ENCODE data around the gene HEXD. TPM values are rescaled to one million over a fixed set of nuclear protein-coding genes. Genes with fewer than 3 reads are reported as not detected.

The HEXD gene
- total and polyA plus RNA-seq, 2 of the 8 experiments (the other 6 are each of a cell fraction or from before 2014, with no cell fraction given) = 20.6 to 21.8 TPM

DNA sequence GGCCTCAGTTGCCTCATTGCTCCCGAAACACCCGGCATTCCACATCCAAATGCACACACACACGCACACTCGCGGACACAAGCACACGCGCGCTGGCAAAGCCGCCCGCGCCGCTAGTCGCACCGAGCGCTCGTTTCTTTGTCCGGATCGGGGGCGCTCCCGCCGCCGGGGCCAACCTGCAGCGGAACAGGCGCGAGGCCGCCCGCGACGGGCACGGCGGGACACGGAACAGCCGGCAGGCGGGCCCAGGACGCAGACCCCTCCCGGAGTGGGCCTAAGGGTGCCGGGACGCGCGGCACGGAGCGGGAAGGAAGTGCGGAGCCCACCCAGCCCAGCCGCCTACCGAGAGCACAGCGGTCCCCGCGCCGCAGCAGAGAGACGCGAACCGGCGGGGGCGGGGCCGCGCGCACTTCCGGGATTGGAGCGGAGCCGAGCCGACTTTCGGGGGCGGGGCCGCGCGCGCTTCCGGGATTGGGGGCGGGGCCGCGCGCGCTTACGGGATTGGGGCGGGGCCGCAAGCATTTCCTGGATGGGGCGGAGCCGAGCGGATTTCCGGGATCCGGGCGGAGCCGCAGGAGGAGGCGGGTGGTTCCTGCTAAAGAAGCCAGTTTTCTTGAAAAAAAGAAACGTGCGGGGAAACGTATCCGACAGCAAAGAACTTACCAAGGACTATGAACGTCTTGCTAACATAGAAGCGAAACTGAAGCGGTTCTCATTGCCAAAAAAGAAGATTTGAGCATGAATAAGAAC lies 32.4 kb downstream of the HEXD start, which contains the start of gene CYBC1 (continued):
- TF ChIP-seq, protein P1, sequence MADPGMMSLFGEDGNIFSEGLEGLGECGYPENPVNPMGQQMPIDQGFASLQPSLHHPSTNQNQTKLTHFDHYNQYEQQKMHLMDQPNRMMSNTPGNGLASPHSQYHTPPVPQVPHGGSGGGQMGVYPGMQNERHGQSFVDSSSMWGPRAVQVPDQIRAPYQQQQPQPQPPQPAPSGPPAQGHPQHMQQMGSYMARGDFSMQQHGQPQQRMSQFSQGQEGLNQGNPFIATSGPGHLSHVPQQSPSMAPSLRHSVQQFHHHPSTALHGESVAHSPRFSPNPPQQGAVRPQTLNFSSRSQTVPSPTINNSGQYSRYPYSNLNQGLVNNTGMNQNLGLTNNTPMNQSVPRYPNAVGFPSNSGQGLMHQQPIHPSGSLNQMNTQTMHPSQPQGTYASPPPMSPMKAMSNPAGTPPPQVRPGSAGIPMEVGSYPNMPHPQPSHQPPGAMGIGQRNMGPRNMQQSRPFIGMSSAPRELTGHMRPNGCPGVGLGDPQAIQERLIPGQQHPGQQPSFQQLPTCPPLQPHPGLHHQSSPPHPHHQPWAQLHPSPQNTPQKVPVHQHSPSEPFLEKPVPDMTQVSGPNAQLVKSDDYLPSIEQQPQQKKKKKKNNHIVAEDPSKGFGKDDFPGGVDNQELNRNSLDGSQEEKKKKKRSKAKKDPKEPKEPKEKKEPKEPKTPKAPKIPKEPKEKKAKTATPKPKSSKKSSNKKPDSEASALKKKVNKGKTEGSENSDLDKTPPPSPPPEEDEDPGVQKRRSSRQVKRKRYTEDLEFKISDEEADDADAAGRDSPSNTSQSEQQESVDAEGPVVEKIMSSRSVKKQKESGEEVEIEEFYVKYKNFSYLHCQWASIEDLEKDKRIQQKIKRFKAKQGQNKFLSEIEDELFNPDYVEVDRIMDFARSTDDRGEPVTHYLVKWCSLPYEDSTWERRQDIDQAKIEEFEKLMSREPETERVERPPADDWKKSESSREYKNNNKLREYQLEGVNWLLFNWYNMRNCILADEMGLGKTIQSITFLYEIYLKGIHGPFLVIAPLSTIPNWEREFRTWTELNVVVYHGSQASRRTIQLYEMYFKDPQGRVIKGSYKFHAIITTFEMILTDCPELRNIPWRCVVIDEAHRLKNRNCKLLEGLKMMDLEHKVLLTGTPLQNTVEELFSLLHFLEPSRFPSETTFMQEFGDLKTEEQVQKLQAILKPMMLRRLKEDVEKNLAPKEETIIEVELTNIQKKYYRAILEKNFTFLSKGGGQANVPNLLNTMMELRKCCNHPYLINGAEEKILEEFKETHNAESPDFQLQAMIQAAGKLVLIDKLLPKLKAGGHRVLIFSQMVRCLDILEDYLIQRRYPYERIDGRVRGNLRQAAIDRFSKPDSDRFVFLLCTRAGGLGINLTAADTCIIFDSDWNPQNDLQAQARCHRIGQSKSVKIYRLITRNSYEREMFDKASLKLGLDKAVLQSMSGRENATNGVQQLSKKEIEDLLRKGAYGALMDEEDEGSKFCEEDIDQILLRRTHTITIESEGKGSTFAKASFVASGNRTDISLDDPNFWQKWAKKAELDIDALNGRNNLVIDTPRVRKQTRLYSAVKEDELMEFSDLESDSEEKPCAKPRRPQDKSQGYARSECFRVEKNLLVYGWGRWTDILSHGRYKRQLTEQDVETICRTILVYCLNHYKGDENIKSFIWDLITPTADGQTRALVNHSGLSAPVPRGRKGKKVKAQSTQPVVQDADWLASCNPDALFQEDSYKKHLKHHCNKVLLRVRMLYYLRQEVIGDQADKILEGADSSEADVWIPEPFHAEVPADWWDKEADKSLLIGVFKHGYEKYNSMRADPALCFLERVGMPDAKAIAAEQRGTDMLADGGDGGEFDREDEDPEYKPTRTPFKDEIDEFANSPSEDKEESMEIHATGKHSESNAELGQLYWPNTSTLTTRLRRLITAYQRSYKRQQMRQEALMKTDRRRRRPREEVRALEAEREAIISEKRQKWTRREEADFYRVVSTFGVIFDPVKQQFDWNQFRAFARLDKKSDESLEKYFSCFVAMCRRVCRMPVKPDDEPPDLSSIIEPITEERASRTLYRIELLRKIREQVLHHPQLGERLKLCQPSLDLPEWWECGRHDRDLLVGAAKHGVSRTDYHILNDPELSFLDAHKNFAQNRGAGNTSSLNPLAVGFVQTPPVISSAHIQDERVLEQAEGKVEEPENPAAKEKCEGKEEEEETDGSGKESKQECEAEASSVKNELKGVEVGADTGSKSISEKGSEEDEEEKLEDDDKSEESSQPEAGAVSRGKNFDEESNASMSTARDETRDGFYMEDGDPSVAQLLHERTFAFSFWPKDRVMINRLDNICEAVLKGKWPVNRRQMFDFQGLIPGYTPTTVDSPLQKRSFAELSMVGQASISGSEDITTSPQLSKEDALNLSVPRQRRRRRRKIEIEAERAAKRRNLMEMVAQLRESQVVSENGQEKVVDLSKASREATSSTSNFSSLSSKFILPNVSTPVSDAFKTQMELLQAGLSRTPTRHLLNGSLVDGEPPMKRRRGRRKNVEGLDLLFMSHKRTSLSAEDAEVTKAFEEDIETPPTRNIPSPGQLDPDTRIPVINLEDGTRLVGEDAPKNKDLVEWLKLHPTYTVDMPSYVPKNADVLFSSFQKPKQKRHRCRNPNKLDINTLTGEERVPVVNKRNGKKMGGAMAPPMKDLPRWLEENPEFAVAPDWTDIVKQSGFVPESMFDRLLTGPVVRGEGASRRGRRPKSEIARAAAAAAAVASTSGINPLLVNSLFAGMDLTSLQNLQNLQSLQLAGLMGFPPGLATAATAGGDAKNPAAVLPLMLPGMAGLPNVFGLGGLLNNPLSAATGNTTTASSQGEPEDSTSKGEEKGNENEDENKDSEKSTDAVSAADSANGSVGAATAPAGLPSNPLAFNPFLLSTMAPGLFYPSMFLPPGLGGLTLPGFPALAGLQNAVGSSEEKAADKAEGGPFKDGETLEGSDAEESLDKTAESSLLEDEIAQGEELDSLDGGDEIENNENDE (IDR thresholded peaks at IDR 0.05; ENCODE audit: insufficient replicate concordance, low read length) = no peak
- TF ChIP-seq EP300 (IDR thresholded peaks at IDR 0.05; ENCODE audit: borderline replicate concordance in 1 of 2, low read depth in 2 of 2, low read length in 2 of 2) (peak in 1 of 2 experiments; percentile 39; a peak in 1 of 3 replicates), TAF7 (optimal IDR thresholded peaks at IDR 0.05; ENCODE audit: borderline replicate concordance, low read depth, low read length) (no peak), GTF2F1 (IDR thresholded peaks at IDR 0.05; ENCODE audit: borderline replicate concordance, low read depth, low read length) (peak; percentile 66; the same call in 1 of the 2 replicates), EGR1 (IDR thresholded peaks at IDR 0.05; ENCODE audit: borderline replicate concordance, low read depth, low read length) (peak; percentile 88), MAFK (IDR thresholded peaks at IDR 0.05; ENCODE audit: low read depth, low read length) (no peak), RBBP5 (IDR thresholded peaks at IDR 0.05; ENCODE audit: borderline replicate concordance, low read depth, low read length) (peak; percentile 51; the same call in 1 of the 2 replicates), CBX5 (IDR thresholded peaks at IDR 0.05; ENCODE audit: low read depth, low read length) (no peak)
- TF ChIP-seq, protein P2, sequence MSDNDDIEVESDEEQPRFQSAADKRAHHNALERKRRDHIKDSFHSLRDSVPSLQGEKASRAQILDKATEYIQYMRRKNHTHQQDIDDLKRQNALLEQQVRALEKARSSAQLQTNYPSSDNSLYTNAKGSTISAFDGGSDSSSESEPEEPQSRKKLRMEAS (IDR thresholded peaks at IDR 0.05) = peak; percentile 28; the same call in 1 of the 2 replicates
